ENCODE data around the gene TOX4. TPM values are rescaled to one million over a fixed set of nuclear protein-coding genes. Genes with fewer than 3 reads are reported as not detected.

TOX4 gene
- total RNA-seq, 1 donor from 2014 or later, result 16.6 TPM

- Histone ChIP-seq H3K4me3 (ENCODE audit: low read depth, low read length) (no peak overlapping the region), H3K36me3 (ENCODE audit: control insufficient read depth, insufficient read depth, low read length) (peaks cover 10% of the 10 kb centered on the region), H3K27me3 (ENCODE audit: control insufficient read depth, insufficient read depth, low read length) (no peaks in the 10 kb centered on the region)
- FAIRE-seq (no peak), DNase-seq (ENCODE audit: low read depth) (no peak)
- TF ChIP-seq CTCF (IDR thresholded peaks at IDR 0.05; ENCODE audit: insufficient read depth, low read length, severe bottlenecking), result no peak
These were observed 29.6 kb downstream of the TOX4 start for GRCh38 chr14:21506557-21506956.

- H3K4me3 ChIP-seq (ENCODE audit: low read depth, low read length), result peak overlapping the region; percentile 80
- H3K36me3 ChIP-seq (ENCODE audit: control insufficient read depth, insufficient read depth, low read length), result peaks cover 1% of the 10 kb centered on the region
- H3K27me3 ChIP-seq (ENCODE audit: control insufficient read depth, insufficient read depth, low read length), result no peaks in the 10 kb centered on the region
- TF ChIP-seq CTCF (IDR thresholded peaks at IDR 0.05; ENCODE audit: insufficient read depth, low read length, severe bottlenecking), result no peak
- FAIRE-seq (no peak), DNase-seq (ENCODE audit: low read depth) (no peak)
These were observed 32.6 kb downstream of the TOX4 start for GRCh38 chr14:21509432-21510143.

- TF ChIP-seq CTCF (IDR thresholded peaks at IDR 0.05; ENCODE audit: insufficient read depth, low read length, severe bottlenecking), result no peak
- peak; percentile 97 for DNase-seq (ENCODE audit: low read depth)
- FAIRE-seq, result no peak
- H3K36me3 ChIP-seq (ENCODE audit: control insufficient read depth, insufficient read depth, low read length), result peaks cover 1% of the 10 kb centered on the region
- peak within 1 kb of the TSS; percentile 80 for H3K4me3 ChIP-seq (ENCODE audit: low read depth, low read length)
- no peaks in the 10 kb centered on the region for H3K27me3 ChIP-seq (ENCODE audit: control insufficient read depth, insufficient read depth, low read length)
These were observed 34.0 kb downstream of the TOX4 start, which contains the start of gene METTL3 for GRCh38 chr14:21510735-21511657. Gene METTL3, minus strand, starts transcription at chr14:21511340. Its CDS starts 117 bp downstream, at chr14:21511223.

- no peak for TF ChIP-seq CTCF (IDR thresholded peaks at IDR 0.05; ENCODE audit: insufficient read depth, low read length, severe bottlenecking)
These were observed 37.3 kb downstream of the TOX4 start for GRCh38 chr14:21514341-21514740.

GRCh38 chr14:21518725-21519124 is 41.7 kb downstream of the TOX4 start:
- DNase-seq (ENCODE audit: low read depth) (no peak), FAIRE-seq (no peak)
- Histone ChIP-seq H3K36me3 (ENCODE audit: control insufficient read depth, insufficient read depth, low read length) (no peaks in the 10 kb centered on the region), H3K4me3 (ENCODE audit: low read depth, low read length) (no peak overlapping the region), H3K27me3 (ENCODE audit: control insufficient read depth, insufficient read depth, low read length) (no peaks in the 10 kb centered on the region)
- no peak for TF ChIP-seq CTCF (IDR thresholded peaks at IDR 0.05; ENCODE audit: insufficient read depth, low read length, severe bottlenecking)

More at GRCh38 chr14:21514341-21514740, 37.3 kb downstream of the TOX4 start:
- DNase-seq (ENCODE audit: low read depth) (no peak), FAIRE-seq (no peak)
- Histone ChIP-seq H3K4me3 (ENCODE audit: low read depth, low read length) (no peak overlapping the region), H3K36me3 (ENCODE audit: control insufficient read depth, insufficient read depth, low read length) (no peaks in the 10 kb centered on the region), H3K27me3 (ENCODE audit: control insufficient read depth, insufficient read depth, low read length) (no peaks in the 10 kb centered on the region)

Measured in bronchial epithelial cell (primary cell).